ENCODE results near the gene HPS5. TPM values are rescaled to one million over a fixed set of nuclear protein-coding genes. Genes with fewer than 3 reads are reported as not detected.
A peak's percentile ranks its signal among the peaks of the same experiment; 100 is the strongest.
"Not testable (repeated sequence)": the region's sequence is repeated elsewhere in the genome, so short reads cannot be mapped to it uniquely, and the experiment has no call there.

HPS5 gene
- total and polyA plus RNA-seq, 2 of the 4 experiments (the other 2 are of a cell fraction): 7.9 to 28.3 TPM

GRCh38 chr11:18262681-18263350 is 59.1 kb downstream of the HPS5 start:
- H3K4me1 ChIP-seq (ENCODE audit: control insufficient read depth, insufficient read depth, low read length); CTCF ChIA-PET; H3K18ac ChIP-seq (ENCODE audit: low read depth, low read length); intact Hi-C loops (cut with micrococcal nuclease); H3K27ac ChIP-seq (ENCODE audit: insufficient read depth, low read length); H2BK5ac ChIP-seq (ENCODE audit: low read depth, low read length, poor library complexity, severe bottlenecking); H4K5ac ChIP-seq (ENCODE audit: low read depth, low read length); H3K79me1 ChIP-seq (ENCODE audit: low read depth in 1 of 2, low read length in 2 of 2); H3K9me3 ChIP-seq (ENCODE audit: control insufficient read depth, insufficient read depth, low read length); H2AK5ac ChIP-seq (ENCODE audit: low read depth, low read length); ATAC-seq (ENCODE audit: low read depth); DNase-seq; H3K36me3 ChIP-seq (ENCODE audit: control insufficient read depth, insufficient read depth, low read length); H2AFZ ChIP-seq (replicated peaks; ENCODE audit: low read length, poor library complexity); dilution Hi-C loops (cut with HindIII; ENCODE audit: low sequenced_read_pairs, unreplicated experiment); H3K9ac ChIP-seq (ENCODE audit: low read depth, low read length); H2AK9ac ChIP-seq (replicated peaks; ENCODE audit: low read depth, low read length, poor library complexity); BruUV-seq (replicated peaks); H4K91ac ChIP-seq (ENCODE audit: insufficient read depth, low read depth, low read length); POLR2A ChIA-PET (ENCODE audit: unreplicated experiment); H4K8ac ChIP-seq (ENCODE audit: low read depth in 2 of 2, low read length in 2 of 2); H3K14ac ChIP-seq (replicated peaks; ENCODE audit: low read depth, low read length); H3K56ac ChIP-seq (ENCODE audit: extremely low read depth, insufficient read depth, low read length); H3K4me3 ChIP-seq (ENCODE audit: insufficient read depth, low read depth, low read length); H3K9me1 ChIP-seq (ENCODE audit: insufficient read depth, low read length); H2BK120ac ChIP-seq (ENCODE audit: low read depth, low read length); H3K23ac ChIP-seq (ENCODE audit: low read depth, low read length); H3K4ac ChIP-seq (ENCODE audit: low read depth, low read length); H2BK20ac ChIP-seq (ENCODE audit: low read depth, low read length); H4K20me1 ChIP-seq (ENCODE audit: insufficient read depth, low read length); H2BK15ac ChIP-seq (ENCODE audit: low read depth, low read length); in situ Hi-C loops (cut with MboI; ENCODE audit: low sequenced_read_pairs); H3K4me2 ChIP-seq (ENCODE audit: low read depth, low read length): not testable (repeated sequence)
- WGBS, 2 experiments (ENCODE audit: extremely low coverage in 2 of 2, insufficient read length in 1 of 2): no CpG with 5 or more reads among the region's 8 CpGs
- TF ChIP-seq CEBPB (IDR thresholded peaks at IDR 0.05; ENCODE audit: low read depth, low read length): peak; percentile 68
- H3K27me3 ChIP-seq (ENCODE audit: control insufficient read depth, insufficient read depth, low read length): peaks cover 14% of the 10 kb centered on the region
